Activated CD4-positive, CD25-positive, alpha-beta regulatory T cell treated with anti-CD3 and anti-CD28 coated beads, Interleukin-2, amount 50 U/mL, for 16 hours (primary cell): Measurements from ENCODE around the gene CALB2.

Experiments
- DNase-seq: peaks from one replicate; pipeline ENCODE4 v3.0.0-alpha.2; 2020; ENCODE audit warnings: low read depth, low spot score

The CALB2 gene

DNA sequence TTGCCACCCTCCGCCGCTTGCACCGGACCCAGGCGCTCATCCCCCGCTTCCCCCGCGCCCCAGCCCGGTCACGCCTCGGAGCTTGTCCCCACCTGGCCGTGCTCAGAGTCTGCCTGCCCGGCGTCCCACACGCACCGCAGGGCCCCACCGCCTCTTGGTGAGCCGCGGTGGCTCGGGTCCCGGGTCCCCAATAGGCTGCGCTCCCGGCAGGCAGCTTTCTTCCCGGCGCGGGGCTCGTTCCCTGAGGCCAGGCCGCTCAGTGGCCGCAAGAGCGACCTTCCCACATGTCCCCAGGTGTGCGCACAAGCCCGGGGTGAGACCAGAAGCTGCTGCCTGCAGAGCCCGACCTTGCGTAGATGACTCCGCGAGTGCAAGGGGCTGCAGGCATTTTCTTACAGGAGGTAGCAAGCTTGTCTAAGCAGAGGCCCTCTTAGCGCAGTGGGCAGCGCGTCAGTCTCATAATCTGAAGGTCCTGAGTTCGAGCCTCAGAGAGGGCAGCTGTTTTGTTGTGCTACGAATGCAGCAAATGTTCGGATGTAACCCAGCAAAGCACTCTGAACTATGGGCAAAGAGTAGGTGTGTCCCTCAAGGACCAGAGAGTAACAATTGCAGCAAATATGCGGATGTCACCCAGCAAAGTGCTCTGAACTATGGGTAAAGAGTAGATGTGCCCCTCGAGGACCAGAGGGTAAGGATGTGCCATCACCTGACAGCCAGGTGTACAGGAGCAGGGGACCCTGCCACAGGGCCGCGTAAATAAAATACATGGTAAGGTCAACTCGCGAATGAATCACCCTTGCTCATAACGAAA is 67.8 kb downstream of the CALB2 start:
- no peak for DNase-seq

DNA sequence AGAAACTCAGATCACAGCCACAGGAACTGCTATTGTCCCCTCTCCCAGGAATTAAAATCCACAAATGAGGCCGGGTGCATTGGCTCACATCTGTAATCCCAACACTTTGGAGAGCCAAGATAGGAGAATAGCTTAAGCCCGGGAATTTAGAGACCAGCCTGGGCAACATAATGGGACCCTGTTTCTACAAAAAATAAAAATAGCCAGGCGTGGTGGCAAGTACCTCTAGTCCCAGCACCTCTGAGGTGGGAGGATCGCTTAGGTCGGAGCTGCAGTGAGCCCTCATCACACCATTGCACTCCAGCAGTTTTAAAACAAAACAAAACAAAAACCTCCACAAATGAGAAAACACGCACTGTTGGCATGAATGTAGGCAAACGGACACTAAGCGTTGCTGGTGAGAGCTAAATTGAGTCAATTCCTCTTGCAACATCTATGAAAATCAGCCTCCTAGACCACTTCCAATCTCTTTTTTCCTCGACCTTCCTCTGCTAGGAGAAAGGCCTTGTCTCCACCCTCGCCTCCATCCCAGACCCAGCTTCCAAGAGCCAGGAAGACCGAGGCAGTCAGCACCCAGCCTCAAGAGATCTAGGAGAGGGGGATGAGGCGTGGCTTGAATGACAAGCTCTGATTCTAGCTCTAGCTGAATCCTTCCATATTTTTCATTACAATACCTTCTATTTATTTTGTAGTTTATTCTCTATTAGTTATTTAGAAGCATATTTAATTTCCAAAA is 68.5 kb downstream of the CALB2 start:
- no peak for DNase-seq

DNA sequence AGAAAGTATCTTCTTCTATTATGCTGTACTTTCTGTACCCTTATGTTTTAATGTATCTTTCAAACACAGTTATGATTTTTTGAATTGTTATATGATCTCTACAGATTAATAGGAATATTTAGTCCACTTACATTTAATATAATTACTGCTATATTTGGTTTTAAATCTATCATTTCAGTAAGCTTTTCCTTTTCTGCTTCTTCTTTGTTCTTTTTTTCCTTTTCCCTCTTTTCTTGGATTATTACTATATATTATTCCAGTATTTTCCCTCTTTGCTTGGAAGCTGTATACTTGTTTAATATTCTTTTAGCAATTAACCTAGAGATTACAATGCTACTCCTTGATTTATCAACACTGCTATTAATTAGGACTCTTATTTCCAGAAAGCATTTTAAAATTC is 69.9 kb downstream of the CALB2 start:
- DNase-seq: no peak

DNA sequence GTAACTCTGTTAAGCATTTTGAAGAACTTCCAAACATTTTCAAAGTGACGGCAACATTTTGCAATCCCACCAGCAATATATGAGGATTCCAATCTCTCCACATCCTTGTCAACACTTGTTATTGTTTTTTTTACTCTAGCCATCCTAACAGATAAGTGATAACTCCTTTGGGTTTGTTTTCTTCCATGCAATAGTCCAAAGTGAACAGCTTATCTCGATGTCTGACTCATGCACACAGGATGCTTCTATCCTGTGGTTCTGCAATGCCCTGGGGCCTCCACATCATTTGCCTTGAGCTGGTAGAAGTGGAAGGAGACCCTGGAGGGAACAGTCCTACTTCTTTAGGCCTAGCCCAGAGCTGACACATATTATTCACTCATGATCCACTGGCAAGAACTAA is 70.4 kb downstream of the CALB2 start:
- DNase-seq: no peak

DNA sequence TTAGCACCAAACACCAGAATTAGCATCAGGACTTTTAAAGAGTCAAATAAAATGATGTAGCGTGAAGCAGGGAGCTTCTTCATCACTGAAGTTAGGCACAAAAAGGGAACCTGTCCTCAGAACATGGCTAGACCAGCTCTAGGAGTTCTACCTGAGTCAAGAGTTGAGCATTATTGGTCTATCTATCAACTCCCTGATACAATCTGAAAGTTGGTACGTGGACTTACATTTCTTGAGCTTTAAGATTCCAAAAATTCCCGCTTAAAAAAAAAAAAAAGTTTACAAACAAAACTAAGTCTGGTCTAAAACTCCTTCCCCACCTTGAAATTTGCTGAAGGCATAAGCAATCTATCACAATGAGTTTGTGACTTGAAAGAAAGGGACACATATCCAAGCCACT is 71.1 kb downstream of the CALB2 start:
- DNase-seq: no peak

DNA sequence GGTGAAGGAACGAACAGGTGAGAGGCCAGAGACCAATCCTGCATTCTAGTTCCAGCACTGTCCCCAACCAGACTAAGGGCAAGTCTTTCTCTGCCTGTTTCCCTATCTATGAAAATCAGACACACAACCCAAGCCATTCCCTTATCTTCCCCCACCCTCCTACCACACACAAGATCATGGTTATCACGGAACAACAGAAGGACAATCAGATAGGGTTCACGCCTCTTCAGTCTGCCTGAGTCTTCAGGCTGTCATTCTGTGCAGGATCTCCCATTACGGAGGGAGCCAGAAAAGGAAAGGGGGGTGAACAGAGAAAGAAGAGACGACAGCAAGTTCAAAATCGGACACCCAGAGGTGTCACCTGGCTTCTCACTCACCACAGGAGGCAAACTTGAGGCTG is 72.2 kb downstream of the CALB2 start:
- DNase-seq: no peak

DNA sequence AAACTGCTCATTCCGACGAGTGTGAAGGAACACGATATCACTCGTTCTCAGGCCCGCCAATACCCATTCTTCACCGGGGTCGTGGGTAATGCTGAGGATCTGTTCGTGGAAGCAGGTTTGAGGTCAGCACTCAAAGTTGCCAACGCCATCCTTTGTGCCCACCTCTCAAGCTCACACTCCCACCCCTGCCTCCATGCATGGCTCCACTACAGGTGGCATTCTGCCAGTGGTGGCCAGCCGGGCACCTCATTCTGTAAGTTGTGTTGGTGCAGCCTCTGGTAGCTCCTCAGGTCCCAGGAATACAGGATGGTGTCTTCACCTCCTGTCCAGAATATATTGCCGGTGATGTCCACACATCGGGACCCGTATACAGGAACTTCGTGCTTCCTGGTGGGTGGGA is 72.7 kb downstream of the CALB2 start:
- no peak for DNase-seq

DNA sequence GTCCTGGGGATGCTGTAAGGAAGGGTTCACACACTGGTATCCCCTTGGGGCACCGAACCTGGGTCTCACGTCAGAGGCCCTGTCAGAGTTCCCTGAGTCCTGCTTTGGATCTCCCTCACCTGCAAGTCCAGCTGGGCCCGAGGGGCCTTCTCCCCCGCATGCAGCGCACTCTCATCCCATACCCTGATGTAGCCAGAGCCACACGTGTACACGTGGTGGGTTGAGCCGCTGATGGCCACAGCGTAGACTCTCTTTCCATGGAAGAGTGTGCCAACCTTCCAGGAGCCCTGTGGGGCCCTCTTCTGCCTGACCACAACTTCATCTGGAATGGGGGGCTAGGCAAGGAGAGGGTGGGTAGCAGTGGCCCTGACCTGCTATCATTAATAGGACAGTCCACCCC is 73.5 kb downstream of the CALB2 start:
- no peak for DNase-seq

DNA sequence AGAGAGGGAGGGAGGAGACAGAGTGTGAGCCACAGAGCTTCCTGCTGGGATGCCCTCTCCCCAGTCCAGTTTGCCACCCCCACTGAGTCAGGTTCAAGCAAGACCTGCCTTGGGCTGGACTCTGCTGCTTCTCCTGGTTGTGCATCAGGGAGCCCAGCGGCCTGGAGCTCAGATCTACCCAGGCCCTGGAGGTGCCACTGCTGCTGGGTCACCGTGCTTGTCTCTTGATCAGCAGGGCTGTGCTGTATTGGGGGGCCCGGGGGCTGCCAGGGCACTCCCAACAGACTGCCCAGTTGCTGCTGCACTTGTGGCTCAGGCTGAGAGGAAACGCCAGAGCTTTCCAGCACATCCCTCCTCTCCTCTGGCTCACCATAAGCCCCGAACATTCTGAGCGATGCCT is 74.4 kb downstream of the CALB2 start:
- DNase-seq: no peak

DNA sequence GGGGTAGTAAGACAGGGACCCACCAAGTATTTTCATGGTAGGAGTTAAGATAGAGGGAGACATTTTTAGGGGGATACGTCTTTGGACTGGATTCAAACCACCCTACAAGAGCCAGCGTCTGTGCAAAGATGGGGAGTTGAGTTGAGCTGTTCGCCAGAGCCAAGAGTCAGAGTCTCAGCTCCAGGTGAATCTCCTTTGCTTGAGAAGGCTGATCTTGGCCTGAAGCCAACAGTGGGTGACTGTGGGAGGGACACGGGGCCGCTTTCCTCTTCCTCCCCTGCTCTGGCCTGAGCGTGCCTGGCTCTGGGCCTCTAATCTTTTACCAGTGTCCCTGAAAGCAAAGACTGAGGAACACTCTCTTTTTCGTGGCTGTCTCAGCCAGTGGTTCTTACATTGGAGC is 78.0 kb downstream of the CALB2 start:
- no peak for DNase-seq

DNA sequence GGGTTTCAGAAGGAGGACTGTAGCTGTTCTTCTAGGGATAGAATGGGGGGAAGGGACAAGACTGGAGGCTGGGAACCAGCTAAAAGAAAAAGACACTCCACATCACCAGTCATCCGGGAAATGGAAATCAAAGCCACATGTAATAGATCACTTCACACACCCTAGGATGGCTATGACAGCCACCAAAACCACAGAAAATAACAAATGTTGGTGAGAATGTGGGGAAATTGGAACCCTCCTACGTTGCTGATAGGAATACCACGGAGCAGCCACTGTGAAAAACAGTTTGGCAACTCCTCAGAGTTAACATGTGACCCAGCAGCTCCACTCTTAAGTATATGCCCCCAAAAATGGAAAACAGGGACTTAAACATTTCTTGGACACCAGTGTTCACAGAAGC is 81.0 kb downstream of the CALB2 start:
- DNase-seq: no peak
